DND-41 (cell line): ENCODE measurements around the gene KCNIP4.

ENCODE experiments used
- ATAC-seq: fragments of 200-7000 bp; cut with Tn5 transposase; 3 replicates; pipeline ENCODE4 v1.9.1; 2021; ENCODE audit warnings: low read depth; ENCODE audit not compliant: insufficient read depth
- DNase-seq: peaks from one replicate; pipeline ENCODE4 v3.0.0-alpha.2; 2020
- H2AFZ ChIP-seq: 2 replicates; pipeline ENCODE4 v1.6.0; 2012; ENCODE audit warnings: low read depth, low read length
- H3K27ac ChIP-seq: 2 replicates; pipeline ENCODE4 v1.5.1; 2012; ENCODE audit warnings: low read length, inconsistent platforms
- H3K27me3 ChIP-seq: fragments of 200-600 bp; sonication (generic); 2 replicates; pipeline ENCODE4 v1.6.0; 2012; ENCODE audit warnings: low read length, mild to moderate bottlenecking, inconsistent platforms; ENCODE audit not compliant: insufficient read depth, poor library complexity
- H3K36me3 ChIP-seq: 2 replicates; pipeline ENCODE4 v1.5.1; 2012; ENCODE audit warnings: low read length, inconsistent platforms; ENCODE audit not compliant: insufficient read depth
- H3K4me1 ChIP-seq: 2 replicates; pipeline ENCODE4 v1.5.1; 2012; ENCODE audit warnings: mild to moderate bottlenecking, low read length; ENCODE audit not compliant: insufficient read depth
- H3K4me2 ChIP-seq: 2 replicates; pipeline ENCODE4 v1.6.0; 2012; ENCODE audit warnings: mild to moderate bottlenecking, moderate library complexity, low read length, inconsistent platforms; ENCODE audit not compliant: insufficient read depth
- H3K4me3 ChIP-seq, 2 experiments: fragments of 200-600 bp in 1 of 2; shearing (Covaris generic) in 1 of 2; 2 replicates each; pipeline ENCODE4 v1.5.1; 2012 to 2016; ENCODE audit warnings: inconsistent platforms in 2 of 2, low read length in 2 of 2, mild to moderate bottlenecking in 2 of 2, low read depth in 1 of 2, moderate library complexity in 1 of 2
- H3K79me2 ChIP-seq: 2 replicates; pipeline ENCODE4 v1.6.0; 2012; ENCODE audit warnings: low read length, inconsistent platforms; ENCODE audit not compliant: insufficient read depth
- H3K9ac ChIP-seq: 2 replicates; pipeline ENCODE4 v1.6.0; 2012; ENCODE audit warnings: low read depth, mild to moderate bottlenecking, inconsistent platforms, low read length, moderate library complexity
- H3K9me3 ChIP-seq: 2 replicates; pipeline ENCODE4 v1.5.1; 2012; ENCODE audit warnings: low read length, moderate library complexity, mild to moderate bottlenecking, inconsistent platforms; ENCODE audit not compliant: insufficient read depth, severe bottlenecking
- H4K20me1 ChIP-seq: 2 replicates; pipeline ENCODE4 v1.6.0; 2012; ENCODE audit warnings: low read length; ENCODE audit not compliant: insufficient read depth
- CTCF ChIP-seq: IDR thresholded peaks from 2 replicates; pipeline ENCODE4 v1.5.1; 2012; ENCODE audit warnings: borderline replicate concordance, low read length, moderate library complexity, mild to moderate bottlenecking; ENCODE audit not compliant: poor library complexity, severe bottlenecking; ENCODE audit errors: extremely low read depth
- EZH2 ChIP-seq: IDR thresholded peaks from 3 replicates; pipeline ENCODE4 v1.6.1; 2012; ENCODE audit warnings: borderline replicate concordance, low read depth, mild to moderate bottlenecking, moderate library complexity, low read length, inconsistent platforms; ENCODE audit not compliant: severe bottlenecking

Gene KCNIP4

GRCh38 chr4:21447301-21448054, 501.1 kb downstream of the KCNIP4 start:
- Histone ChIP-seq H3K79me2 (no peaks in the 10 kb centered on the region), H3K4me1 (no peaks in the 10 kb centered on the region), H3K27me3 (no peaks in the 10 kb centered on the region), H4K20me1 (no peaks in the 10 kb centered on the region), H3K9ac (no peak overlapping the region), H3K4me3 (no peak overlapping the region), H3K4me2 (no peak overlapping the region), H3K36me3 (no peaks in the 10 kb centered on the region), H3K27ac (no peak overlapping the region), H3K9me3 (no peaks in the 10 kb centered on the region), H2AFZ (no peak overlapping the region)
- TF ChIP-seq CTCF (peak; percentile 21), EZH2 (no peak)
- no peak for ATAC-seq
- DNase-seq: no peak

GRCh38 chr4:21420166-21420565, 528.4 kb downstream of the KCNIP4 start:
- no peaks in the 10 kb centered on the region for H3K36me3 ChIP-seq
- DNase-seq: no peak
- no peaks in the 10 kb centered on the region for H4K20me1 ChIP-seq
- H3K9me3 ChIP-seq: no peaks in the 10 kb centered on the region
- H3K27me3 ChIP-seq: no peaks in the 10 kb centered on the region
- no peaks in the 10 kb centered on the region for H3K79me2 ChIP-seq
- no peak for ATAC-seq
- H3K4me3 ChIP-seq: no peak overlapping the region
- no peak overlapping the region for H3K4me2 ChIP-seq
- TF ChIP-seq EZH2 (no peak), CTCF (no peak)
- H3K9ac ChIP-seq: no peak overlapping the region
- no peaks in the 10 kb centered on the region for H3K4me1 ChIP-seq
- no peak overlapping the region for H2AFZ ChIP-seq
- no peak overlapping the region for H3K27ac ChIP-seq

- no peaks in the 10 kb centered on the region for H3K27me3 ChIP-seq
- DNase-seq (no peak), ATAC-seq (no peak)
- H3K4me1 ChIP-seq: no peaks in the 10 kb centered on the region
- H3K9me3 ChIP-seq: no peaks in the 10 kb centered on the region
- no peaks in the 10 kb centered on the region for H4K20me1 ChIP-seq
- H2AFZ ChIP-seq: no peak overlapping the region
- no peak overlapping the region for H3K4me3 ChIP-seq
- H3K4me2 ChIP-seq: no peak overlapping the region
- H3K27ac ChIP-seq: no peak overlapping the region
- TF ChIP-seq EZH2 (no peak), CTCF (no peak)
- H3K79me2 ChIP-seq: no peaks in the 10 kb centered on the region
- H3K36me3 ChIP-seq: no peaks in the 10 kb centered on the region
- H3K9ac ChIP-seq: no peak overlapping the region
Observed at GRCh38 chr4:21415728-21416127, 532.8 kb downstream of the KCNIP4 start.
